ENCODE results near the gene CARD18.

Gene CARD18

GRCh38 chr11:105156720-105157119 is 17.2 kb upstream of the CARD18 start:
- no peaks in the 10 kb centered on the region for H3K4me1 ChIP-seq (ENCODE audit: insufficient read depth, low read length, poor library complexity, severe bottlenecking)
- no peaks in the 10 kb centered on the region for H3K79me2 ChIP-seq (ENCODE audit: insufficient read depth, low read length)
- TF ChIP-seq CTCF (conservative IDR thresholded peaks at IDR 0.05; ENCODE audit: low read length) (no peak), EZH2phosphoT487 (IDR thresholded peaks at IDR 0.05; ENCODE audit: borderline replicate concordance) (no peak)
- no peaks in the 10 kb centered on the region for H3K27me3 ChIP-seq (ENCODE audit: insufficient read depth, low read length, poor library complexity, severe bottlenecking)
- no peak overlapping the region for H3K4me3 ChIP-seq (ENCODE audit: low read length, poor library complexity, severe bottlenecking)
- no peaks in the 10 kb centered on the region for H3K36me3 ChIP-seq (ENCODE audit: insufficient read depth, low read length)
- H3K4me2 ChIP-seq (ENCODE audit: low read depth, low read length, poor library complexity, severe bottlenecking) = no peak overlapping the region
- H4K20me1 ChIP-seq (ENCODE audit: insufficient read depth, low read length, poor library complexity, severe bottlenecking) = no peaks in the 10 kb centered on the region
- H2AFZ ChIP-seq (ENCODE audit: low read length) = no peak overlapping the region
- no peaks in the 10 kb centered on the region for H3K9me2 ChIP-seq (replicated peaks; ENCODE audit: low read depth, low read length)
- H3K9ac ChIP-seq (ENCODE audit: low read depth, low read length, poor library complexity, severe bottlenecking) = no peak overlapping the region
- no peaks in the 10 kb centered on the region for H3F3A ChIP-seq (ENCODE audit: low read depth)
- no peaks in the 10 kb centered on the region for H3K9me3 ChIP-seq (ENCODE audit: insufficient read depth, low read depth, low read length)

- Histone ChIP-seq H3K9ac (ENCODE audit: low read depth, low read length, poor library complexity, severe bottlenecking) (no peak overlapping the region), H3K9me2 (replicated peaks; ENCODE audit: low read depth, low read length) (no peaks in the 10 kb centered on the region), H3K4me1 (ENCODE audit: insufficient read depth, low read length, poor library complexity, severe bottlenecking) (no peaks in the 10 kb centered on the region), H3K36me3 (ENCODE audit: insufficient read depth, low read length) (no peaks in the 10 kb centered on the region), H3K9me3 (ENCODE audit: insufficient read depth, low read depth, low read length) (no peaks in the 10 kb centered on the region), H3K27me3 (ENCODE audit: insufficient read depth, low read length, poor library complexity, severe bottlenecking) (no peaks in the 10 kb centered on the region), H3F3A (ENCODE audit: low read depth) (no peaks in the 10 kb centered on the region), H2AFZ (ENCODE audit: low read length) (no peak overlapping the region), H3K79me2 (ENCODE audit: insufficient read depth, low read length) (no peaks in the 10 kb centered on the region), H3K4me3 (ENCODE audit: low read length, poor library complexity, severe bottlenecking) (no peak overlapping the region), H3K4me2 (ENCODE audit: low read depth, low read length, poor library complexity, severe bottlenecking) (no peak overlapping the region), H4K20me1 (ENCODE audit: insufficient read depth, low read length, poor library complexity, severe bottlenecking) (no peaks in the 10 kb centered on the region)
- TF ChIP-seq EZH2phosphoT487 (IDR thresholded peaks at IDR 0.05; ENCODE audit: borderline replicate concordance) (no peak), CTCF (conservative IDR thresholded peaks at IDR 0.05; ENCODE audit: low read length) (no peak)
Measured at GRCh38 chr11:105156231-105156630, 16.7 kb upstream of the CARD18 start.

- Histone ChIP-seq H4K20me1 (ENCODE audit: insufficient read depth, low read length, poor library complexity, severe bottlenecking) (no peaks in the 10 kb centered on the region), H3K9ac (ENCODE audit: low read depth, low read length, poor library complexity, severe bottlenecking) (no peak overlapping the region), H3K4me3 (ENCODE audit: low read length, poor library complexity, severe bottlenecking) (no peak overlapping the region), H3K36me3 (ENCODE audit: insufficient read depth, low read length) (no peaks in the 10 kb centered on the region), H3K4me2 (ENCODE audit: low read depth, low read length, poor library complexity, severe bottlenecking) (no peak overlapping the region), H3K4me1 (ENCODE audit: insufficient read depth, low read length, poor library complexity, severe bottlenecking) (no peaks in the 10 kb centered on the region), H3K27me3 (ENCODE audit: insufficient read depth, low read length, poor library complexity, severe bottlenecking) (no peaks in the 10 kb centered on the region), H3K9me3 (ENCODE audit: insufficient read depth, low read depth, low read length) (no peaks in the 10 kb centered on the region), H3K79me2 (ENCODE audit: insufficient read depth, low read length) (no peaks in the 10 kb centered on the region), H2AFZ (ENCODE audit: low read length) (no peak overlapping the region), H3F3A (ENCODE audit: low read depth) (no peaks in the 10 kb centered on the region), H3K9me2 (replicated peaks; ENCODE audit: low read depth, low read length) (no peaks in the 10 kb centered on the region)
- TF ChIP-seq EZH2phosphoT487 (IDR thresholded peaks at IDR 0.05; ENCODE audit: borderline replicate concordance) = no peak
- TF ChIP-seq CTCF (conservative IDR thresholded peaks at IDR 0.05; ENCODE audit: low read length) = no peak
Measured at GRCh38 chr11:105155679-105156078, 16.1 kb upstream of the CARD18 start.
